ENCODE data around the gene ADAM15.
A peak's percentile ranks its signal among the peaks of the same experiment; 100 is the strongest.

The ADAM15 gene, protein sequence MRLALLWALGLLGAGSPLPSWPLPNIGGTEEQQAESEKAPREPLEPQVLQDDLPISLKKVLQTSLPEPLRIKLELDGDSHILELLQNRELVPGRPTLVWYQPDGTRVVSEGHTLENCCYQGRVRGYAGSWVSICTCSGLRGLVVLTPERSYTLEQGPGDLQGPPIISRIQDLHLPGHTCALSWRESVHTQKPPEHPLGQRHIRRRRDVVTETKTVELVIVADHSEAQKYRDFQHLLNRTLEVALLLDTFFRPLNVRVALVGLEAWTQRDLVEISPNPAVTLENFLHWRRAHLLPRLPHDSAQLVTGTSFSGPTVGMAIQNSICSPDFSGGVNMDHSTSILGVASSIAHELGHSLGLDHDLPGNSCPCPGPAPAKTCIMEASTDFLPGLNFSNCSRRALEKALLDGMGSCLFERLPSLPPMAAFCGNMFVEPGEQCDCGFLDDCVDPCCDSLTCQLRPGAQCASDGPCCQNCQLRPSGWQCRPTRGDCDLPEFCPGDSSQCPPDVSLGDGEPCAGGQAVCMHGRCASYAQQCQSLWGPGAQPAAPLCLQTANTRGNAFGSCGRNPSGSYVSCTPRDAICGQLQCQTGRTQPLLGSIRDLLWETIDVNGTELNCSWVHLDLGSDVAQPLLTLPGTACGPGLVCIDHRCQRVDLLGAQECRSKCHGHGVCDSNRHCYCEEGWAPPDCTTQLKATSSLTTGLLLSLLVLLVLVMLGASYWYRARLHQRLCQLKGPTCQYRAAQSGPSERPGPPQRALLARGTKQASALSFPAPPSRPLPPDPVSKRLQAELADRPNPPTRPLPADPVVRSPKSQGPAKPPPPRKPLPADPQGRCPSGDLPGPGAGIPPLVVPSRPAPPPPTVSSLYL

DNA sequence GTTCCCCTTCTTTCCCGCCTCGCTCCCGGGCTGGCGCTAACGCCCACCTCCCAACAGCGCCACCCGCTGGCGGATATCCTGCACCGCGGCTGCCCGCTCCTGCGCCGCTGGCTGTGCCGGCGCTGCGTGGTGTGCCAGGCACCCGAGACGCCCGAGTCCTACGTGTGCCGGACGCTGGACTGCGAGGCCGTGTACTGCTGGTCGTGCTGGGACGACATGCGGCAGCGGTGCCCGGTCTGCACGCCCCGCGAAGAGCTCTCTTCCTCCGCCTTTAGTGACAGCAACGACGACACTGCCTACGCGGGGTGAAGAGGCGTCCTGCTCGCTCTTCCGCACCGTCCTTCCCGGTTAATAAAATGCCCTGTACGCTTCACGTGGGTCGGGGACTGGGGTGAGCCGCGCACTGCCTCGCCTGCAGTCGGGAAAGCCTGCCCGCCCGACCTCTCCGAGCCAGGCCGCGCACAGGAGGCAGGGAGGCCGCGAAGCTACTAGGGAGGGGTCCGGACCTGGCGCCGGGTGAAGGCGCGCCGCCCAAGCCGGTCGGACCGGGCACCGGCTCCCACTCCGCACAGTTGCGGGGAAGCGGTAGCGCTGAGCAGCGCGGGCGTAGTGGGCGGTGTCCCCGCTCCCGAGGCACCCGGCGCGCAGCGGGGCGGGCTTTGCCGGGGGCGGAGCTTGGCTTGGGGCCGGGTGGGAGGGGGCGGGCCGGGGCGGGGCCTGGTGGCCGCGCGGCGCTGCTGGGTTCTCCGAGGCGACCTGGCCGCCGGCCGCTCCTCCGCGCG is at the start of gene ADAM15:
ADAM15 (plus strand) TSS at position 757 of the 782 bp plus-strand sequence. CDS start 71 bp downstream, outside the sequence.
- Histone ChIP-seq H3K4me1 (ENCODE audit: insufficient read depth, low read length, severe bottlenecking) (peaks cover 24% of the 10 kb centered on the region), H3K27me3 (ENCODE audit: insufficient read depth, low read length) (no peaks in the 10 kb centered on the region; the same call in 1 of the 2 replicates), H4K20me1 (ENCODE audit: insufficient read depth, low read length) (no peaks in the 10 kb centered on the region), H3K27ac (ENCODE audit: low read depth, low read length, poor library complexity, severe bottlenecking) (no peak within 1 kb of the TSS), H3K36me3 (ENCODE audit: insufficient read depth, low read length) (no peaks in the 10 kb centered on the region), H3K9me3 (ENCODE audit: low read length) (no peaks in the 10 kb centered on the region), H3K4me3 (ENCODE audit: low read depth, low read length, poor library complexity, severe bottlenecking) (peak within 1 kb of the TSS; percentile 77), H2AFZ (ENCODE audit: low read length) (no peak within 1 kb of the TSS), H3K79me2 (ENCODE audit: insufficient read depth, low read length) (no peaks in the 10 kb centered on the region), H3F3A (ENCODE audit: insufficient read depth, low read length) (no peaks in the 10 kb centered on the region), H3K9ac (ENCODE audit: low read length) (peak within 1 kb of the TSS; percentile 73), H3K9me2 (ENCODE audit: low read depth, low read length) (no peaks in the 10 kb centered on the region), H3K4me2 (ENCODE audit: low read length) (peak within 1 kb of the TSS; percentile 87)
- TF ChIP-seq, protein P1, sequence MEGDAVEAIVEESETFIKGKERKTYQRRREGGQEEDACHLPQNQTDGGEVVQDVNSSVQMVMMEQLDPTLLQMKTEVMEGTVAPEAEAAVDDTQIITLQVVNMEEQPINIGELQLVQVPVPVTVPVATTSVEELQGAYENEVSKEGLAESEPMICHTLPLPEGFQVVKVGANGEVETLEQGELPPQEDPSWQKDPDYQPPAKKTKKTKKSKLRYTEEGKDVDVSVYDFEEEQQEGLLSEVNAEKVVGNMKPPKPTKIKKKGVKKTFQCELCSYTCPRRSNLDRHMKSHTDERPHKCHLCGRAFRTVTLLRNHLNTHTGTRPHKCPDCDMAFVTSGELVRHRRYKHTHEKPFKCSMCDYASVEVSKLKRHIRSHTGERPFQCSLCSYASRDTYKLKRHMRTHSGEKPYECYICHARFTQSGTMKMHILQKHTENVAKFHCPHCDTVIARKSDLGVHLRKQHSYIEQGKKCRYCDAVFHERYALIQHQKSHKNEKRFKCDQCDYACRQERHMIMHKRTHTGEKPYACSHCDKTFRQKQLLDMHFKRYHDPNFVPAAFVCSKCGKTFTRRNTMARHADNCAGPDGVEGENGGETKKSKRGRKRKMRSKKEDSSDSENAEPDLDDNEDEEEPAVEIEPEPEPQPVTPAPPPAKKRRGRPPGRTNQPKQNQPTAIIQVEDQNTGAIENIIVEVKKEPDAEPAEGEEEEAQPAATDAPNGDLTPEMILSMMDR (IDR thresholded peaks at IDR 0.05; ENCODE audit: low read length): peak; percentile 98
- no peak for TF ChIP-seq EZH2 (IDR thresholded peaks at IDR 0.05; ENCODE audit: borderline replicate concordance, low read length)

DNA sequence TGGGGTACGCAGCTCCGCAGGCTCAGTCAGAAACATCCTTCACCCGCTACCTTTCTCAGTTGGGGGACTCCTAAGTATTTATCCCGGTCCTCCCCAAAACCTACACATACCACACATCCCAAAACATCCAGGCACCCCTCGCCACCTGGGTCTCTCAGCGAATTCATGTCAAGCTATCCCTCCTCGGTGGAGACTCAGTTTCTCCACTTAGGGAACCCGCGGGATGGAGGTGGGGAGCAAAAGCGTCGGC is 49.8 kb upstream of the ADAM15 start:
- Histone ChIP-seq H3K9me3 (ENCODE audit: low read length) (no peaks in the 10 kb centered on the region), H2AFZ (ENCODE audit: low read length) (no peak overlapping the region), H3K4me2 (ENCODE audit: low read length) (peak overlapping the region; percentile 87), H3K9ac (ENCODE audit: low read length) (peak overlapping the region; percentile 61), H3K36me3 (ENCODE audit: insufficient read depth, low read length) (no peaks in the 10 kb centered on the region), H3K27me3 (ENCODE audit: insufficient read depth, low read length) (no peaks in the 10 kb centered on the region), H3K4me1 (ENCODE audit: insufficient read depth, low read length, severe bottlenecking) (peaks cover 47% of the 10 kb centered on the region), H3K9me2 (ENCODE audit: low read depth, low read length) (no peaks in the 10 kb centered on the region), H3K4me3 (ENCODE audit: low read depth, low read length, poor library complexity, severe bottlenecking) (peak overlapping the region; percentile 72), H3F3A (ENCODE audit: insufficient read depth, low read length) (peaks cover 3% of the 10 kb centered on the region; the same call in 1 of the 2 replicates), H3K27ac (ENCODE audit: low read depth, low read length, poor library complexity, severe bottlenecking) (peak overlapping the region; percentile 83), H3K79me2 (ENCODE audit: insufficient read depth, low read length) (no peaks in the 10 kb centered on the region), H4K20me1 (ENCODE audit: insufficient read depth, low read length) (no peaks in the 10 kb centered on the region)
- no peak for TF ChIP-seq EZH2 (IDR thresholded peaks at IDR 0.05; ENCODE audit: borderline replicate concordance, low read length)
- TF ChIP-seq, protein P1 (IDR thresholded peaks at IDR 0.05; ENCODE audit: low read length): no peak

DNA sequence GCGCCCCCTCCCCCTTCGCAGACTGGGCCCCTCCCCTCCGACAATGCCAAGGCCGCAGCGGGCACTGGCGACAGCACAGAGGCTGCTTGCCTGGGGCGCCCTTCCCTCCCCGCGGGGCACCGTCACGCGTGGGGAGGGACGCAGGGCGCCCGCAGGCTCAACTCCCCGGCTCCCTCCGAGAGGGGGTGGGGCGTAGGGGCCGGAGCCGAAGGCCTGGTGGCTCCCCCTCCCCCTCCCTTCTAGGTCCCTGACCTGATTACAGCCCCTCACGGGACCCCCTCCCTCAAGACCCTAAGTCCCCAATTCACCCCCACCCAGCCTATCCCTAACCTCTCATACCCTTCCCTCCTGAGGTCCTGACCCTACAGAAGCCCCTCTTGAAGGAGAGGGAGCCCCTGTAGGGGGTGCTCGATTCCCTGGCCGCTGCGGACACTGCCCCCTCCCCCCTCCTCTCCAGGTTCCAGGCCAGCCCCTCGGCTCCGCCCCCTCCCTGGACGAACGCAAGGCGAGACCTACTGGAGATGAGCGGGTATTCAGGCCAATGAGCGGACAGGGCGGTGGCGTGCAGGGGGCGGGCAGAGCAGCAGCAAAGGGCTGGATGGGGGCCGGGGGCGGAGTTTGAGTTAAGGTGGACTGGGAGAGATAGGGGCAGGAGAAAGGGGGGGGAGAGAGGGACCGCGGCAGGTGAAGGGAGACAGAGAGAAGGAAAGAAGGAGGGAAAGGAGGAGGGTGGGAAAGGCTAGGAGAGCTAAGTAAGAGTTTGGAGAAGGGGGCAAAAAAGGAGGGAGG is 49.2 kb upstream of the ADAM15 start:
- H3K79me2 ChIP-seq (ENCODE audit: insufficient read depth, low read length): no peaks in the 10 kb centered on the region
- H2AFZ ChIP-seq (ENCODE audit: low read length): no peak overlapping the region
- no peaks in the 10 kb centered on the region for H3K9me2 ChIP-seq (ENCODE audit: low read depth, low read length)
- peaks cover 4% of the 10 kb centered on the region; the same call in 1 of the 2 replicates for H3F3A ChIP-seq (ENCODE audit: insufficient read depth, low read length)
- no peaks in the 10 kb centered on the region for H3K36me3 ChIP-seq (ENCODE audit: insufficient read depth, low read length)
- peak overlapping the region; percentile 61 for H3K9ac ChIP-seq (ENCODE audit: low read length)
- H3K9me3 ChIP-seq (ENCODE audit: low read length): no peaks in the 10 kb centered on the region
- TF ChIP-seq, protein P1 (IDR thresholded peaks at IDR 0.05; ENCODE audit: low read length): peak; percentile 55
- TF ChIP-seq EZH2 (IDR thresholded peaks at IDR 0.05; ENCODE audit: borderline replicate concordance, low read length): no peak
- no peaks in the 10 kb centered on the region for H3K27me3 ChIP-seq (ENCODE audit: insufficient read depth, low read length)
- no peaks in the 10 kb centered on the region for H4K20me1 ChIP-seq (ENCODE audit: insufficient read depth, low read length)
- H3K27ac ChIP-seq (ENCODE audit: low read depth, low read length, poor library complexity, severe bottlenecking): peak overlapping the region; percentile 83
- peak overlapping the region; percentile 87 for H3K4me2 ChIP-seq (ENCODE audit: low read length)
- H3K4me1 ChIP-seq (ENCODE audit: insufficient read depth, low read length, severe bottlenecking): peaks cover 49% of the 10 kb centered on the region
- peak overlapping the region; percentile 72 for H3K4me3 ChIP-seq (ENCODE audit: low read depth, low read length, poor library complexity, severe bottlenecking)

All from OCI-LY1 (cell line).